Astrocyte (in vitro differentiated cells and primary cell): ENCODE results near the gene FUOM. TPM values are rescaled to one million over a fixed set of nuclear protein-coding genes. Genes with fewer than 3 reads are reported as not detected.

Source experiments
- DNase-seq: peaks from one replicate; pipeline ENCODE4 v3.0.0-alpha.2; 2010; ENCODE audit warnings: low read depth
- FAIRE-seq: peaks from 2 replicates; lab custom pipeline; 2011; peaks lifted over from hg19 to GRCh38; lab: Jason Lieb, UNC
- H2AFZ ChIP-seq: 2 replicates; pipeline ENCODE4 v1.6.0; 2012; ENCODE audit warnings: low read depth, low read length, inconsistent platforms
- H3K27ac ChIP-seq: 2 replicates; pipeline ENCODE4 v1.5.1; 2011; ENCODE audit warnings: low read depth, low read length, inconsistent platforms
- H3K27me3 ChIP-seq: 2 replicates; pipeline ENCODE4 v1.6.0; 2011; ENCODE audit warnings: low read length, inconsistent platforms; ENCODE audit not compliant: insufficient read depth
- H3K36me3 ChIP-seq: 2 replicates; pipeline ENCODE4 v1.5.1; 2011; ENCODE audit warnings: low read length, inconsistent platforms; ENCODE audit not compliant: insufficient read depth
- H3K4me1 ChIP-seq: 2 replicates; pipeline ENCODE4 v1.5.1; 2011; ENCODE audit warnings: low read length, inconsistent platforms; ENCODE audit not compliant: insufficient read depth
- H3K4me2 ChIP-seq: 2 replicates; pipeline ENCODE4 v1.6.0; 2012; ENCODE audit warnings: low read length, inconsistent platforms
- H3K4me3 ChIP-seq: 2 replicates; pipeline ENCODE4 v1.5.1; 2011; ENCODE audit warnings: low read depth, mild to moderate bottlenecking, low read length, inconsistent platforms; ENCODE audit not compliant: insufficient read depth
- H3K79me2 ChIP-seq: 2 replicates; pipeline ENCODE4 v1.6.0; 2012; ENCODE audit warnings: mild to moderate bottlenecking, low read length, inconsistent platforms; ENCODE audit not compliant: insufficient read depth
- H3K9ac ChIP-seq: 2 replicates; pipeline ENCODE4 v1.6.0; 2012; ENCODE audit warnings: mild to moderate bottlenecking, low read length, inconsistent platforms
- H3K9me3 ChIP-seq: 2 replicates; pipeline ENCODE4 v1.5.1; 2012; ENCODE audit warnings: low read depth, mild to moderate bottlenecking, low read length, inconsistent platforms; ENCODE audit not compliant: insufficient read depth
- H4K20me1 ChIP-seq: 2 replicates; pipeline ENCODE4 v1.6.0; 2012; ENCODE audit warnings: low read length, inconsistent platforms; ENCODE audit not compliant: insufficient read depth
- H3K27ac Mint-ChIP-seq: one replicate; pipeline ENCODE4 v1.8.0; 2021; ENCODE audit warnings: mild to moderate bottlenecking, mixed read lengths; ENCODE audit not compliant: unreplicated experiment
- H3K27me3 Mint-ChIP-seq: one replicate; pipeline ENCODE4 v1.8.0; 2021; ENCODE audit warnings: low read depth, mixed read lengths; ENCODE audit not compliant: unreplicated experiment
- H3K36me3 Mint-ChIP-seq: one replicate; pipeline ENCODE4 v1.8.0; 2021; ENCODE audit warnings: low read depth, mixed read lengths; ENCODE audit not compliant: unreplicated experiment
- H3K4me1 Mint-ChIP-seq: one replicate; pipeline ENCODE4 v1.8.0; 2021; ENCODE audit warnings: low read depth, mixed read lengths; ENCODE audit not compliant: unreplicated experiment
- H3K4me3 Mint-ChIP-seq: one replicate; pipeline ENCODE4 v1.8.0; 2021; ENCODE audit warnings: mild to moderate bottlenecking, moderate library complexity, mixed read lengths; ENCODE audit not compliant: unreplicated experiment
- H3K9me3 Mint-ChIP-seq: one replicate; pipeline ENCODE4 v1.8.0; 2021; ENCODE audit warnings: mild to moderate bottlenecking, mixed read lengths; ENCODE audit not compliant: unreplicated experiment
- EZH2 ChIP-seq: IDR thresholded peaks from 2 replicates; pipeline ENCODE4 v1.6.1; 2012; ENCODE audit warnings: mild to moderate bottlenecking, low read length, inconsistent platforms; ENCODE audit not compliant: insufficient read depth
- total RNA-seq: library from RNA; stranded (reverse); gene quantifications from 2 replicates; pipeline ENCODE4 v1.2.1, GENCODE V29; 2021
- TF ChIP-seq, protein P1 (sequence below): IDR thresholded peaks from 2 replicates; pipeline ENCODE4 v1.5.1; 2011; ENCODE audit warnings: low read depth, mild to moderate bottlenecking, inconsistent platforms, low read length, moderate library complexity; ENCODE audit not compliant: insufficient read depth

The FUOM gene
- total RNA-seq, 1 donor from 2014 or later = 28.8 TPM

DNA sequence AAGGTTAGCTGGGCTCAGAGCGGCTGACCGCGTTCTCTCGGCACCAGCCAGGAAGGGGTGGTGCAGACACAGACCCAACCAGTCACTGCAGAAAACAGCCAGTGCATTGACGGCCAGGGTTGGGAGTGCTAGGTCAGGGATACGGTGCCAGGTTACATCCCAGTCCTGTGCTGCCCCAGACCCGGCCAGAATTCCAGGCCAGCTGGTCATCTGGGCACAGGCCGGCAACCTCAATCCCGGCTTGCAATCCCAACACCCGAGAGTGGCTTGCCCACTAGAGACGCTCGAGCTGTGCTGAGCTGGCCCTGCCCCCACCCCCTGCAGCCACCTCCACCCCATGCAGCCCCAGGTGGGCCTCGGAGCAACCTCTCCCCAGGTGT is 6.9 kb downstream of the FUOM start:
- no peak overlapping the region for H2AFZ ChIP-seq
- no peaks in the 10 kb centered on the region for H3K36me3 Mint-ChIP-seq

DNA sequence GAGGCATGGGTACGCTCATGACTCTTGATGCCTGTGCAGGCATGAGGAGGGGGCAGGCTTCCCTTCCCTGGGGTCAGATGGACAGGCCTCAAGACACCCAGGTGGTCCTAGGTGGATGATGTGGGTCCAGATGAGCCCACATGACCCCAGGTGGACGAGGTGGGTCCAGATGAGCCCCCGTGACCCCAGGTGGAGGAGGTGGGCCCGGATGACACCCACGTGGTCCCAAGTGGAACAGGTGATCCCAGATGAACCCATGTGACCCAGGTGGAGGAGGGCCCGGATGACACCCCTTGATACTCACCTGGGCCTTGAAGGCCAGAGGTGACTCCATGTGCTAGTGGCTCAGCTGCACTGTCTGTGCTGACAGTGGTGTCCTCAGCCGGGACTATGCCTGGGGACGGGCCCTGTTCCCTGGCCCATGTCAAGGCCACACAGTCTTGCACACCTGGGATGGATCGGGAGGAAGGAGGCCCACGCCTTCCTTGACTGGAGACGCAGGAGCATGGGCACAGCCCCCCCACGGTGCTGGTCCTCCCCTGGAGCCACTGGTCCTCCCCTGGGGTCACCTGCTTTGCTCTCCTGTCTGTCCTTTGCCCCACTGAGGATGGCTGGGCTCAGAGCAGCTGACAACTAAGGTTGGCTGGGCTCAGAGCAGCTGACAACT is 7.4 kb downstream of the FUOM start:
- TF ChIP-seq, protein P1, sequence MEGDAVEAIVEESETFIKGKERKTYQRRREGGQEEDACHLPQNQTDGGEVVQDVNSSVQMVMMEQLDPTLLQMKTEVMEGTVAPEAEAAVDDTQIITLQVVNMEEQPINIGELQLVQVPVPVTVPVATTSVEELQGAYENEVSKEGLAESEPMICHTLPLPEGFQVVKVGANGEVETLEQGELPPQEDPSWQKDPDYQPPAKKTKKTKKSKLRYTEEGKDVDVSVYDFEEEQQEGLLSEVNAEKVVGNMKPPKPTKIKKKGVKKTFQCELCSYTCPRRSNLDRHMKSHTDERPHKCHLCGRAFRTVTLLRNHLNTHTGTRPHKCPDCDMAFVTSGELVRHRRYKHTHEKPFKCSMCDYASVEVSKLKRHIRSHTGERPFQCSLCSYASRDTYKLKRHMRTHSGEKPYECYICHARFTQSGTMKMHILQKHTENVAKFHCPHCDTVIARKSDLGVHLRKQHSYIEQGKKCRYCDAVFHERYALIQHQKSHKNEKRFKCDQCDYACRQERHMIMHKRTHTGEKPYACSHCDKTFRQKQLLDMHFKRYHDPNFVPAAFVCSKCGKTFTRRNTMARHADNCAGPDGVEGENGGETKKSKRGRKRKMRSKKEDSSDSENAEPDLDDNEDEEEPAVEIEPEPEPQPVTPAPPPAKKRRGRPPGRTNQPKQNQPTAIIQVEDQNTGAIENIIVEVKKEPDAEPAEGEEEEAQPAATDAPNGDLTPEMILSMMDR = no peak
- TF ChIP-seq EZH2 = no peak

More for the DNA sequence above, 6.9 kb downstream of the FUOM start:
- H3K27me3 Mint-ChIP-seq = no peaks in the 10 kb centered on the region
- Histone ChIP-seq H3K9ac (no peak overlapping the region), H3K4me1 (no peaks in the 10 kb centered on the region), H4K20me1 (no peaks in the 10 kb centered on the region), H3K79me2 (no peaks in the 10 kb centered on the region), H3K27me3 (no peaks in the 10 kb centered on the region), H3K27ac (no peak overlapping the region), H3K9me3 (no peaks in the 10 kb centered on the region), H3K4me3 (no peak overlapping the region), H3K36me3 (no peaks in the 10 kb centered on the region), H3K4me2 (no peak overlapping the region)
- FAIRE-seq (no peak), DNase-seq (no peak)
- TF ChIP-seq EZH2 = no peak
- TF ChIP-seq, protein P1 = no peak
- no peak overlapping the region for H3K4me3 Mint-ChIP-seq
- H3K4me1 Mint-ChIP-seq = no peaks in the 10 kb centered on the region
- no peak overlapping the region for H3K27ac Mint-ChIP-seq
- no peaks in the 10 kb centered on the region for H3K9me3 Mint-ChIP-seq

DNA sequence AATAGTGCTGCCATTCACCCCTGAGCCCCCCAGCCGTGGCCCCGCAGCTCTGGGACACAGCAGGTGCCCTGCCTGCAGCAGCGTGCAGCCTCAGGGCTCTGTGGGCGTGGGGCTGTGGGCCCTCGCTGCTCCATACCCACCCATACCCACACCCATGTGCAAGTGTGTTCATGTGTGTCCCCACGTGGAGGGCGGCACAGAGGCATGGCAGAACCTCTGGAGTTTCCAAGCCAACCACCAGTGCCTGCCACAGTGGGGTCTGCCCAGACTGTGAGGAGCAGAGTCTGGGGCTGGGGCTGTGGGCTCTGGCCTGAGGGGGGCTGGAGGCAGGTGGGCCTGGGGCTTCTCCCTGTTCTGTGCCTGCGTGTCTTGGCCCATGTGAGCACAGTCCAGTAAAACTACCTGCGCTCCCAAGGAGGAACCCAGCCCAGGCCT is 8.2 kb downstream of the FUOM start:
- H3K4me2 ChIP-seq = no peak overlapping the region
- FAIRE-seq (no peak), DNase-seq (no peak)
- no peak for TF ChIP-seq EZH2
- TF ChIP-seq, protein P1 = no peak
- no peaks in the 10 kb centered on the region for H3K9me3 ChIP-seq
- no peaks in the 10 kb centered on the region for H3K79me2 ChIP-seq
- Mint-ChIP-seq H3K27ac (no peak overlapping the region), H3K4me3 (no peak overlapping the region), H3K9me3 (peaks cover 2% of the 10 kb centered on the region), H3K27me3 (no peaks in the 10 kb centered on the region), H3K4me1 (no peaks in the 10 kb centered on the region), H3K36me3 (peaks cover 2% of the 10 kb centered on the region)
- no peak overlapping the region for H3K4me3 ChIP-seq
- peaks cover 2% of the 10 kb centered on the region for H3K27me3 ChIP-seq
- no peak overlapping the region for H2AFZ ChIP-seq
- H3K27ac ChIP-seq = no peak overlapping the region
- H3K36me3 ChIP-seq = no peaks in the 10 kb centered on the region
- no peak overlapping the region for H3K9ac ChIP-seq
- H3K4me1 ChIP-seq = no peaks in the 10 kb centered on the region
- no peaks in the 10 kb centered on the region for H4K20me1 ChIP-seq

More for the DNA sequence above, 7.4 kb downstream of the FUOM start:
- Histone ChIP-seq H3K27ac (no peak overlapping the region), H3K9ac (no peak overlapping the region), H3K4me2 (no peak overlapping the region), H3K4me1 (no peaks in the 10 kb centered on the region), H3K36me3 (no peaks in the 10 kb centered on the region), H3K79me2 (no peaks in the 10 kb centered on the region), H3K4me3 (no peak overlapping the region), H2AFZ (no peak overlapping the region), H3K9me3 (no peaks in the 10 kb centered on the region), H3K27me3 (no peaks in the 10 kb centered on the region), H4K20me1 (no peaks in the 10 kb centered on the region)
- H3K36me3 Mint-ChIP-seq = no peaks in the 10 kb centered on the region
- H3K27ac Mint-ChIP-seq = no peak overlapping the region
- H3K4me1 Mint-ChIP-seq = no peaks in the 10 kb centered on the region
- DNase-seq (no peak), FAIRE-seq (no peak)
- H3K4me3 Mint-ChIP-seq = no peak overlapping the region
- H3K27me3 Mint-ChIP-seq = no peaks in the 10 kb centered on the region
- H3K9me3 Mint-ChIP-seq = peaks cover 2% of the 10 kb centered on the region
